Measurements from ENCODE around the gene ZNF385C.

GRCh38 chr17:42039794-42040763 is 58.2 kb downstream of the ZNF385C start:
- TF ChIP-seq, protein P1, sequence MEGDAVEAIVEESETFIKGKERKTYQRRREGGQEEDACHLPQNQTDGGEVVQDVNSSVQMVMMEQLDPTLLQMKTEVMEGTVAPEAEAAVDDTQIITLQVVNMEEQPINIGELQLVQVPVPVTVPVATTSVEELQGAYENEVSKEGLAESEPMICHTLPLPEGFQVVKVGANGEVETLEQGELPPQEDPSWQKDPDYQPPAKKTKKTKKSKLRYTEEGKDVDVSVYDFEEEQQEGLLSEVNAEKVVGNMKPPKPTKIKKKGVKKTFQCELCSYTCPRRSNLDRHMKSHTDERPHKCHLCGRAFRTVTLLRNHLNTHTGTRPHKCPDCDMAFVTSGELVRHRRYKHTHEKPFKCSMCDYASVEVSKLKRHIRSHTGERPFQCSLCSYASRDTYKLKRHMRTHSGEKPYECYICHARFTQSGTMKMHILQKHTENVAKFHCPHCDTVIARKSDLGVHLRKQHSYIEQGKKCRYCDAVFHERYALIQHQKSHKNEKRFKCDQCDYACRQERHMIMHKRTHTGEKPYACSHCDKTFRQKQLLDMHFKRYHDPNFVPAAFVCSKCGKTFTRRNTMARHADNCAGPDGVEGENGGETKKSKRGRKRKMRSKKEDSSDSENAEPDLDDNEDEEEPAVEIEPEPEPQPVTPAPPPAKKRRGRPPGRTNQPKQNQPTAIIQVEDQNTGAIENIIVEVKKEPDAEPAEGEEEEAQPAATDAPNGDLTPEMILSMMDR (conservative IDR thresholded peaks at IDR 0.05): no peak
- TF ChIP-seq EZH2 (IDR thresholded peaks at IDR 0.05; ENCODE audit: low read depth): no peak

All from PC-9 (cell line).